Measurements from ENCODE around the gene ABCC4. TPM values are rescaled to one million over a fixed set of nuclear protein-coding genes. Genes with fewer than 3 reads are reported as not detected.

ABCC4 gene
- total and polyA plus RNA-seq, 2 experiments from 2014 or later, result 4.3 to 12.2 TPM

- H3K4me3 Mint-ChIP-seq, result no peak overlapping the region
- TF ChIP-seq EZH2 (IDR thresholded peaks at IDR 0.05; ENCODE audit: low read depth, unreplicated experiment), result no peak
- TF ChIP-seq CTCF (conservative IDR thresholded peaks at IDR 0.05; ENCODE audit: low read depth in 2 of 2), result no peak
- no peak for TF ChIP-seq ZNF114 (CRISPR knock-in tag; IDR thresholded peaks at IDR 0.05)
- Histone ChIP-seq H3K9me2 (ENCODE audit: insufficient read depth) (0 out of 2 replicates have a peak, but pooled peaks cover 4% of the 10 kb centered on the region), H3K4me3 (no peak overlapping the region), H3K36me3 (ENCODE audit: insufficient read depth) (no peaks in the 10 kb centered on the region), H3K4me2 (no peak overlapping the region), H3K4me1 (ENCODE audit: insufficient read depth) (no peaks in the 10 kb centered on the region), H3K27me3 (ENCODE audit: insufficient read depth) (no peaks in the 10 kb centered on the region), H2AFZ (no peak overlapping the region), H3F3A (replicated peaks; ENCODE audit: low read depth) (no peaks in the 10 kb centered on the region), H3K27ac (ENCODE audit: low read depth) (no peak overlapping the region), H4K20me1 (replicated peaks; ENCODE audit: insufficient read depth) (no peaks in the 10 kb centered on the region), H3K79me2 (replicated peaks; ENCODE audit: insufficient read depth) (0 out of 2 replicates have a peak, but pooled peaks cover 3% of the 10 kb centered on the region)
- no peak for ATAC-seq
- DNase-seq (ENCODE audit: low spot score), result no peak
- no peaks in the 10 kb centered on the region for H3K36me3 Mint-ChIP-seq (ENCODE audit: low read depth)
- no peaks in the 10 kb centered on the region for H3K9me3 Mint-ChIP-seq
- H3K27ac Mint-ChIP-seq, result no peak overlapping the region
- H3K27me3 Mint-ChIP-seq (ENCODE audit: insufficient read depth, low read depth, poor library complexity), result no peaks in the 10 kb centered on the region
- H3K4me1 Mint-ChIP-seq, result no peaks in the 10 kb centered on the region; the same call in 2 of the 3 replicates
Observed at GRCh38 chr13:95251641-95252040, 49.6 kb downstream of the ABCC4 start.

- Histone ChIP-seq H3K4me3 (no peak overlapping the region), H3K9me2 (ENCODE audit: insufficient read depth) (0 out of 2 replicates have a peak, but pooled peaks cover 4% of the 10 kb centered on the region), H3F3A (replicated peaks; ENCODE audit: low read depth) (no peaks in the 10 kb centered on the region), H3K36me3 (ENCODE audit: insufficient read depth) (no peaks in the 10 kb centered on the region), H3K27ac (ENCODE audit: low read depth) (no peak overlapping the region), H4K20me1 (replicated peaks; ENCODE audit: insufficient read depth) (no peaks in the 10 kb centered on the region), H3K4me2 (no peak overlapping the region), H2AFZ (no peak overlapping the region), H3K4me1 (ENCODE audit: insufficient read depth) (no peaks in the 10 kb centered on the region), H3K27me3 (ENCODE audit: insufficient read depth) (no peaks in the 10 kb centered on the region), H3K79me2 (replicated peaks; ENCODE audit: insufficient read depth) (0 out of 2 replicates have a peak, but pooled peaks cover 3% of the 10 kb centered on the region)
- no peaks in the 10 kb centered on the region for H3K36me3 Mint-ChIP-seq (ENCODE audit: low read depth)
- H3K4me3 Mint-ChIP-seq, result no peak overlapping the region
- H3K9me3 Mint-ChIP-seq, result no peaks in the 10 kb centered on the region
- ATAC-seq (no peak), DNase-seq (ENCODE audit: low spot score) (no peak)
- H3K27ac Mint-ChIP-seq, result no peak overlapping the region
- H3K27me3 Mint-ChIP-seq (ENCODE audit: insufficient read depth, low read depth, poor library complexity), result no peaks in the 10 kb centered on the region
- no peaks in the 10 kb centered on the region; the same call in 2 of the 3 replicates for H3K4me1 Mint-ChIP-seq
- TF ChIP-seq, protein P1, sequence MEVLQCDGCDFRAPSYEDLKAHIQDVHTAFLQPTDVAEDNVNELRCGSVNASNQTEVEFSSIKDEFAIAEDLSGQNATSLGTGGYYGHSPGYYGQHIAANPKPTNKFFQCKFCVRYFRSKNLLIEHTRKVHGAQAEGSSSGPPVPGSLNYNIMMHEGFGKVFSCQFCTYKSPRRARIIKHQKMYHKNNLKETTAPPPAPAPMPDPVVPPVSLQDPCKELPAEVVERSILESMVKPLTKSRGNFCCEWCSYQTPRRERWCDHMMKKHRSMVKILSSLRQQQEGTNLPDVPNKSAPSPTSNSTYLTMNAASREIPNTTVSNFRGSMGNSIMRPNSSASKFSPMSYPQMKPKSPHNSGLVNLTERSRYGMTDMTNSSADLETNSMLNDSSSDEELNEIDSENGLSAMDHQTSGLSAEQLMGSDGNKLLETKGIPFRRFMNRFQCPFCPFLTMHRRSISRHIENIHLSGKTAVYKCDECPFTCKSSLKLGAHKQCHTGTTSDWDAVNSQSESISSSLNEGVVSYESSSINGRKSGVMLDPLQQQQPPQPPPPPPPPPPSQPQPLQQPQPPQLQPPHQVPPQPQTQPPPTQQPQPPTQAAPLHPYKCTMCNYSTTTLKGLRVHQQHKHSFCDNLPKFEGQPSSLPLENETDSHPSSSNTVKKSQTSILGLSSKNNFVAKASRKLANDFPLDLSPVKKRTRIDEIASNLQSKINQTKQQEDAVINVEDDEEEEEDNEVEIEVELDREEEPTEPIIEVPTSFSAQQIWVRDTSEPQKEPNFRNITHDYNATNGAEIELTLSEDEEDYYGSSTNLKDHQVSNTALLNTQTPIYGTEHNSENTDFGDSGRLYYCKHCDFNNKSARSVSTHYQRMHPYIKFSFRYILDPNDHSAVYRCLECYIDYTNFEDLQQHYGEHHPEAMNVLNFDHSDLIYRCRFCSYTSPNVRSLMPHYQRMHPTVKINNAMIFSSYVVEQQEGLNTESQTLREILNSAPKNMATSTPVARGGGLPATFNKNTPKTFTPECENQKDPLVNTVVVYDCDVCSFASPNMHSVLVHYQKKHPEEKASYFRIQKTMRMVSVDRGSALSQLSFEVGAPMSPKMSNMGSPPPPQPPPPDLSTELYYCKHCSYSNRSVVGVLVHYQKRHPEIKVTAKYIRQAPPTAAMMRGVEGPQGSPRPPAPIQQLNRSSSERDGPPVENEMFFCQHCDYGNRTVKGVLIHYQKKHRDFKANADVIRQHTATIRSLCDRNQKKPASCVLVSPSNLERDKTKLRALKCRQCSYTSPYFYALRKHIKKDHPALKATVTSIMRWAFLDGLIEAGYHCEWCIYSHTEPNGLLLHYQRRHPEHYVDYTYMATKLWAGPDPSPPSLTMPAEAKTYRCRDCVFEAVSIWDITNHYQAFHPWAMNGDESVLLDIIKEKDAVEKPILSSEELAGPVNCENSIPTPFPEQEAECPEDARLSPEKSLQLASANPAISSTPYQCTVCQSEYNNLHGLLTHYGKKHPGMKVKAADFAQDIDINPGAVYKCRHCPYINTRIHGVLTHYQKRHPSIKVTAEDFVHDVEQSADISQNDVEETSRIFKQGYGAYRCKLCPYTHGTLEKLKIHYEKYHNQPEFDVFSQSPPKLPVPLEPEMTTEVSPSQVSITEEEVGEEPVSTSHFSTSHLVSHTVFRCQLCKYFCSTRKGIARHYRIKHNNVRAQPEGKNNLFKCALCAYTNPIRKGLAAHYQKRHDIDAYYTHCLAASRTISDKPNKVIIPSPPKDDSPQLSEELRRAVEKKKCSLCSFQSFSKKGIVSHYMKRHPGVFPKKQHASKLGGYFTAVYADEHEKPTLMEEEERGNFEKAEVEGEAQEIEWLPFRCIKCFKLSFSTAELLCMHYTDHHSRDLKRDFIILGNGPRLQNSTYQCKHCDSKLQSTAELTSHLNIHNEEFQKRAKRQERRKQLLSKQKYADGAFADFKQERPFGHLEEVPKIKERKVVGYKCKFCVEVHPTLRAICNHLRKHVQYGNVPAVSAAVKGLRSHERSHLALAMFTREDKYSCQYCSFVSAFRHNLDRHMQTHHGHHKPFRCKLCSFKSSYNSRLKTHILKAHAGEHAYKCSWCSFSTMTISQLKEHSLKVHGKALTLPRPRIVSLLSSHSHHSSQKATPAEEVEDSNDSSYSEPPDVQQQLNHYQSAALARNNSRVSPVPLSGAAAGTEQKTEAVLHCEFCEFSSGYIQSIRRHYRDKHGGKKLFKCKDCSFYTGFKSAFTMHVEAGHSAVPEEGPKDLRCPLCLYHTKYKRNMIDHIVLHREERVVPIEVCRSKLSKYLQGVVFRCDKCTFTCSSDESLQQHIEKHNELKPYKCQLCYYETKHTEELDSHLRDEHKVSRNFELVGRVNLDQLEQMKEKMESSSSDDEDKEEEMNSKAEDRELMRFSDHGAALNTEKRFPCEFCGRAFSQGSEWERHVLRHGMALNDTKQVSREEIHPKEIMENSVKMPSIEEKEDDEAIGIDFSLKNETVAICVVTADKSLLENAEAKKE (CRISPR knock-in tag; IDR thresholded peaks at IDR 0.05), result no peak
- TF ChIP-seq EZH2phosphoT487 (IDR thresholded peaks at IDR 0.05; ENCODE audit: unreplicated experiment) (no peak), CTCF (conservative IDR thresholded peaks at IDR 0.05; ENCODE audit: low read depth in 2 of 2) (no peak), JUNB (IDR thresholded peaks at IDR 0.05; ENCODE audit: unreplicated experiment) (no peak)
- TF ChIP-seq, protein P2, sequence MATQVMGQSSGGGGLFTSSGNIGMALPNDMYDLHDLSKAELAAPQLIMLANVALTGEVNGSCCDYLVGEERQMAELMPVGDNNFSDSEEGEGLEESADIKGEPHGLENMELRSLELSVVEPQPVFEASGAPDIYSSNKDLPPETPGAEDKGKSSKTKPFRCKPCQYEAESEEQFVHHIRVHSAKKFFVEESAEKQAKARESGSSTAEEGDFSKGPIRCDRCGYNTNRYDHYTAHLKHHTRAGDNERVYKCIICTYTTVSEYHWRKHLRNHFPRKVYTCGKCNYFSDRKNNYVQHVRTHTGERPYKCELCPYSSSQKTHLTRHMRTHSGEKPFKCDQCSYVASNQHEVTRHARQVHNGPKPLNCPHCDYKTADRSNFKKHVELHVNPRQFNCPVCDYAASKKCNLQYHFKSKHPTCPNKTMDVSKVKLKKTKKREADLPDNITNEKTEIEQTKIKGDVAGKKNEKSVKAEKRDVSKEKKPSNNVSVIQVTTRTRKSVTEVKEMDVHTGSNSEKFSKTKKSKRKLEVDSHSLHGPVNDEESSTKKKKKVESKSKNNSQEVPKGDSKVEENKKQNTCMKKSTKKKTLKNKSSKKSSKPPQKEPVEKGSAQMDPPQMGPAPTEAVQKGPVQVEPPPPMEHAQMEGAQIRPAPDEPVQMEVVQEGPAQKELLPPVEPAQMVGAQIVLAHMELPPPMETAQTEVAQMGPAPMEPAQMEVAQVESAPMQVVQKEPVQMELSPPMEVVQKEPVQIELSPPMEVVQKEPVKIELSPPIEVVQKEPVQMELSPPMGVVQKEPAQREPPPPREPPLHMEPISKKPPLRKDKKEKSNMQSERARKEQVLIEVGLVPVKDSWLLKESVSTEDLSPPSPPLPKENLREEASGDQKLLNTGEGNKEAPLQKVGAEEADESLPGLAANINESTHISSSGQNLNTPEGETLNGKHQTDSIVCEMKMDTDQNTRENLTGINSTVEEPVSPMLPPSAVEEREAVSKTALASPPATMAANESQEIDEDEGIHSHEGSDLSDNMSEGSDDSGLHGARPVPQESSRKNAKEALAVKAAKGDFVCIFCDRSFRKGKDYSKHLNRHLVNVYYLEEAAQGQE (IDR thresholded peaks at IDR 0.05; ENCODE audit: unreplicated experiment), result no peak
Observed at GRCh38 chr13:95250961-95251360, 50.3 kb downstream of the ABCC4 start.
